Measurements from ENCODE around the gene CCL5.
"Not testable (repeated sequence)": the region's sequence is repeated elsewhere in the genome, so short reads cannot be mapped to it uniquely, and the experiment has no call there.

CCL5 gene

GRCh38 chr17:35900708-35901480, 20.7 kb upstream of the CCL5 start:
- Histone ChIP-seq H3K4me3 (no peak overlapping the region), H3K27ac (peak overlapping the region in 8 of 21 experiments; percentile 3 to 80 (median 54))

- H3K27ac ChIP-seq = peak overlapping the region in 8 of 21 experiments; percentile 3 to 80 (median 54)
- no peak overlapping the region for H3K4me3 ChIP-seq
Measured at GRCh38 chr17:35900280-35900679, 20.1 kb upstream of the CCL5 start.

GRCh38 chr17:35898283-35899070, 18.3 kb upstream of the CCL5 start:
- Histone ChIP-seq H3K4me3 (no peak overlapping the region), H3K27ac (peak overlapping the region in 5 of 21 experiments; percentile 14 to 80 (median 53))

- H3K4me3 ChIP-seq = not testable (repeated sequence)
- peak overlapping the region in 2 of 21 experiments; percentile 47 to 80 for H3K27ac ChIP-seq
Measured at GRCh38 chr17:35897772-35898171, 17.6 kb upstream of the CCL5 start.

- H3K4me3 ChIP-seq = no peak overlapping the region
- H3K27ac ChIP-seq = peak overlapping the region in 4 of 21 experiments; percentile 2 to 78 (median 44)
Measured at GRCh38 chr17:35895636-35896587, 15.8 kb upstream of the CCL5 start.

- H3K27ac ChIP-seq = peak overlapping the region in 1 of 21 experiments; percentile 86
- H3K4me3 ChIP-seq = no peak overlapping the region
Measured at GRCh38 chr17:35894206-35894605, 14.0 kb upstream of the CCL5 start.

- Histone ChIP-seq H3K4me3 (no peak overlapping the region), H3K27ac (peak overlapping the region in 1 of 21 experiments; percentile 86)
Measured at GRCh38 chr17:35893751-35894150, 13.6 kb upstream of the CCL5 start.

- Histone ChIP-seq H3K27ac (peak overlapping the region in 12 of 21 experiments; percentile 2 to 86 (median 62)), H3K4me3 (no peak overlapping the region)
Measured at GRCh38 chr17:35892091-35893035, 12.2 kb upstream of the CCL5 start.

- Histone ChIP-seq H3K4me3 (no peak overlapping the region), H3K27ac (peak overlapping the region in 7 of 21 experiments; percentile 45 to 86 (median 70))
Measured at GRCh38 chr17:35891269-35891668, 11.1 kb upstream of the CCL5 start.

GRCh38 chr17:35890774-35891155, 10.6 kb upstream of the CCL5 start:
- Histone ChIP-seq H3K27ac (peak overlapping the region in 6 of 21 experiments; percentile 45 to 86 (median 71)), H3K4me3 (no peak overlapping the region)

- no peak overlapping the region for H3K4me3 ChIP-seq
- H3K27ac ChIP-seq = peak overlapping the region in 11 of 21 experiments; percentile 32 to 86 (median 56)
Measured at GRCh38 chr17:35889818-35890773, 9.9 kb upstream of the CCL5 start.

GRCh38 chr17:35889241-35889640, 9.1 kb upstream of the CCL5 start:
- Histone ChIP-seq H3K27ac (peak overlapping the region in 7 of 21 experiments; percentile 32 to 86 (median 75)), H3K4me3 (no peak overlapping the region)

- peak overlapping the region in 1 of 7 experiments; percentile 9 for H3K4me3 ChIP-seq
- peak overlapping the region in 5 of 21 experiments; percentile 13 to 83 (median 39) for H3K27ac ChIP-seq
Measured at GRCh38 chr17:35878361-35878760, 1.8 kb downstream of the CCL5 start.

GRCh38 chr17:35877345-35878029, 2.7 kb downstream of the CCL5 start:
- Histone ChIP-seq H3K4me3 (no peak overlapping the region), H3K27ac (peak overlapping the region in 3 of 21 experiments; percentile 32 to 83 (median 39))

- Histone ChIP-seq H3K27ac (peak overlapping the region in 5 of 21 experiments; percentile 14 to 83 (median 53)), H3K4me3 (no peak overlapping the region)
Measured at GRCh38 chr17:35876534-35876933, 3.6 kb downstream of the CCL5 start.

GRCh38 chr17:35875800-35876139, 4.4 kb downstream of the CCL5 start:
- Histone ChIP-seq H3K27ac (peak overlapping the region in 6 of 21 experiments; percentile 9 to 83 (median 51)), H3K4me3 (no peak overlapping the region)
